HCT116 (cell line): Measurements from ENCODE around the gene MICA. TPM values are rescaled to one million over a fixed set of nuclear protein-coding genes. Genes with fewer than 3 reads are reported as not detected.
A peak's percentile ranks its signal among the peaks of the same experiment; 100 is the strongest.

ENCODE experiments used
- ATAC-seq: fragments of 200-7000 bp; cut with Tn5 transposase; 2 replicates; pipeline ENCODE4 v1.9.1; 2020; ENCODE audit warnings: mild to moderate bottlenecking, moderate library complexity
- BruUV-seq: library from RNA; stranded (reverse); fragments of 400-500 nt; replicated peaks from 2 replicates; lab custom pipeline; 2021; lab: Mats Ljungman, UMichigan
- CTCF ChIA-PET: fragments of 300-600 bp; sonication (Branson Sonifier 250); formaldehyde crosslinking; loops from one replicate; lab custom pipeline; 2021; ENCODE audit warnings: antibody characterized with exemption; lab: Charles Lee
- POLR2A ChIA-PET: fragments of 300-600, 350-600 bp; sonication (Branson Sonifier 250); formaldehyde crosslinking; loops from one replicate; lab custom pipeline; 2021; ENCODE audit warnings: antibody characterized with exemption; lab: Charles Lee
- RAD21 ChIA-PET, 2 experiments: fragments of 300-600 bp; sonication (Branson Sonifier 250); formaldehyde crosslinking; loops; one replicate each; lab custom pipeline; 2023; ENCODE audit warnings: low total read pairs in 2 of 2; ENCODE audit not compliant: uncharacterized antibody in 2 of 2, unreplicated experiment in 2 of 2, low non-redundant PET in 1 of 2; lab: Charles Lee
- DNase-seq: peaks from one replicate; pipeline ENCODE4 v3.0.0-alpha.2; 2010; ENCODE audit warnings: low read depth, low spot score
- H2AFZ ChIP-seq: fragments of 200-600 bp; shearing (Covaris generic), sonication (generic); 2 replicates; pipeline ENCODE4 v1.6.1; 2017; ENCODE audit warnings: low read depth, mixed run types, mixed read lengths, antibody characterized with exemption, low read length; ENCODE audit not compliant: poor library complexity, severe bottlenecking
- H3K27ac ChIP-seq: 2 replicates; pipeline ENCODE4 v1.5.1; 2012; ENCODE audit warnings: low read depth, low read length
- H3K27me3 ChIP-seq: fragments of 200-600 bp; sonication (generic); 2 replicates; pipeline ENCODE4 v1.6.1; 2016; ENCODE audit warnings: mixed run types, low read length, mixed read lengths; ENCODE audit not compliant: insufficient read depth
- H3K36me3 ChIP-seq, 2 experiments: fragments of 200-500 bp in 1 of 2; fragments of 200-600 bp in 1 of 2; sonication (Bioruptor generic) in 1 of 2; sonication (generic) in 1 of 2; 2 replicates each; pipeline versions ENCODE4 v1.5.1 to v1.6.1; 2014 to 2016; ENCODE audit warnings: low read length in 2 of 2, inconsistent platforms in 1 of 2, mixed read lengths in 1 of 2, mixed run types in 1 of 2; ENCODE audit not compliant: insufficient read depth in 2 of 2, control insufficient read depth in 1 of 2
- H3K4me1 ChIP-seq, 2 experiments: fragments of 200-600 bp in 1 of 2; sonication (generic) in 1 of 2; 2 replicates each; pipeline versions ENCODE4 v1.5.1 to v1.6.1; 2012 to 2017; ENCODE audit warnings: low read length in 2 of 2, inconsistent platforms in 1 of 2, mild to moderate bottlenecking in 1 of 2, mixed read lengths in 1 of 2, mixed run types in 1 of 2, moderate library complexity in 1 of 2; ENCODE audit not compliant: insufficient read depth in 2 of 2, control insufficient read depth in 1 of 2
- H3K4me2 ChIP-seq: fragments of 200-600 bp; sonication (generic); 2 replicates; pipeline ENCODE4 v1.6.1; 2017; ENCODE audit warnings: mixed run types, low read length, mixed read lengths
- H3K4me3 ChIP-seq, 2 experiments: fragments of 200-600 bp in 1 of 2; sonication (generic) in 1 of 2; replicated peaks in 1 of 2; 2 replicates each; pipeline ENCODE4 v1.5.1; 2011 to 2016; ENCODE audit warnings: low read length in 2 of 2, control low read depth in 1 of 2, low read depth in 1 of 2, mild to moderate bottlenecking in 1 of 2, mixed read lengths in 1 of 2, mixed run types in 1 of 2
- H3K79me2 ChIP-seq: fragments of 200-600 bp; sonication (generic); 2 replicates; pipeline ENCODE4 v1.6.1; 2017; ENCODE audit warnings: mild to moderate bottlenecking, mixed run types, low read length, moderate library complexity, mixed read lengths; ENCODE audit not compliant: insufficient read depth
- H3K9ac ChIP-seq: fragments of 200-600 bp; sonication (generic); 2 replicates; pipeline ENCODE4 v1.6.1; 2016; ENCODE audit warnings: low read length, mixed read lengths
- H3K9me2 ChIP-seq: fragments of 200-600 bp; sonication (generic), shearing (Covaris generic); 2 replicates; pipeline ENCODE4 v1.6.1; 2017; ENCODE audit warnings: mixed run types, mild to moderate bottlenecking, moderate library complexity; ENCODE audit not compliant: insufficient read depth
- H3K9me3 ChIP-seq, 2 experiments: fragments of 200-500 bp in 1 of 2; fragments of 200-600 bp in 1 of 2; sonication (Bioruptor generic) in 1 of 2; sonication (generic) in 1 of 2; 2 replicates each; pipeline ENCODE4 v1.6.1; 2014 to 2017; ENCODE audit warnings: low read length in 2 of 2, mixed read lengths in 2 of 2, inconsistent platforms in 1 of 2, low read depth in 1 of 2, mild to moderate bottlenecking in 1 of 2, mixed run types in 1 of 2, moderate library complexity in 1 of 2; ENCODE audit not compliant: control insufficient read depth in 1 of 2, insufficient read depth in 1 of 2
- H4K20me1 ChIP-seq: fragments of 200-600 bp; sonication (generic), shearing (Covaris generic); 2 replicates; pipeline ENCODE4 v1.6.1; 2017; ENCODE audit warnings: mixed run types, mild to moderate bottlenecking, moderate library complexity; ENCODE audit not compliant: insufficient read depth
- CBX3 ChIP-seq: IDR thresholded peaks from 2 replicates; pipeline ENCODE4 v1.6.1; 2012; ENCODE audit warnings: low read depth
- CEBPB ChIP-seq: IDR thresholded peaks from 2 replicates; pipeline ENCODE4 v1.6.1; 2012; ENCODE audit warnings: low read depth
- EZH2 ChIP-seq: fragments of 200-600 bp; sonication (generic); IDR thresholded peaks from 2 replicates; pipeline ENCODE4 v1.6.1; 2017; ENCODE audit warnings: antibody characterized with exemption, mixed run types
- EZH2phosphoT487 ChIP-seq: fragments of 200-600 bp; IDR thresholded peaks from 2 replicates; pipeline ENCODE4 v1.6.1; 2018; ENCODE audit warnings: antibody characterized with exemption, borderline replicate concordance
- FOSL1 ChIP-seq: IDR thresholded peaks from 2 replicates; pipeline ENCODE4 v1.6.1; 2012; ENCODE audit warnings: low read depth
- MAX ChIP-seq: IDR thresholded peaks from 2 replicates; pipeline ENCODE4 v1.6.1; 2012
- POLR2AphosphoS5 ChIP-seq: IDR thresholded peaks from 2 replicates; pipeline ENCODE4 v1.6.1; 2011; ENCODE audit warnings: mild to moderate bottlenecking, low read depth, low read length, moderate library complexity
- SIN3A ChIP-seq: IDR thresholded peaks from 2 replicates; pipeline ENCODE4 v1.6.1; 2012; ENCODE audit warnings: low read depth
- SRF ChIP-seq: IDR thresholded peaks from 2 replicates; pipeline ENCODE4 v1.6.1; 2012; ENCODE audit warnings: low read depth
- YY1 ChIP-seq: IDR thresholded peaks from 2 replicates; pipeline ENCODE4 v1.6.1; 2011; ENCODE audit warnings: low read length, low read depth, moderate library complexity, mild to moderate bottlenecking; ENCODE audit not compliant: insufficient replicate concordance; ENCODE audit errors: extremely low read depth
- ZBTB33 ChIP-seq: IDR thresholded peaks from 2 replicates; pipeline ENCODE4 v1.6.1; 2011; ENCODE audit warnings: mild to moderate bottlenecking, low read length, moderate library complexity; ENCODE audit not compliant: insufficient replicate concordance; ENCODE audit errors: extremely low read depth
- intact Hi-C: fragments of 100-400 bp; cut with micrococcal nuclease; formaldehyde crosslinking; loops from 2 replicates; pipeline ENCODE4 v1.10.0; 2022
- total RNA-seq: library from RNA; stranded (reverse); gene quantifications from one replicate; pipeline ENCODE4 v1.2.1, GENCODE V29; 2021; ENCODE audit not compliant: unreplicated experiment
- TF ChIP-seq, protein P1 (sequence below): IDR thresholded peaks from 2 replicates; pipeline ENCODE4 v1.6.1; 2012; ENCODE audit warnings: low read depth

MICA gene
- total RNA-seq, 1 experiment from 2014 or later = 24.1 TPM

DNA sequence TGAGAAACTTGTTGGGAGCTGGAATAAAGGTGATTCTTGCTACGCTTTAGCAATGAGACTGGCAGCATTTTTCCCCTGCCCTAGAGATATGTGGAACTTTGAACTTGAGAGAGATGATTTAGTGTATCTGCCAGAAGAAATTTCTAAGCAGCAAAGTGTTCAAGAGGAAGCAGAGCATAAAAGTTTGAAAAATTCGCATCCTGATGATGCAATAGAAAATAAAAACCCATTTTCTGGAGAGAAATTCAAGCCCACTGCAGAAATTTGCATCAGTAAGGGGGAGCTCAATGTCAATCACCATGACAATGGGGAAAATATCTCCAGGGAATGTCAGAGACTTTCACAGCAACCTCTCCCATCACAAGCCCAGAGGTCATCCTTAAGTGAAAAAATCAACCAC, 35.3 kb downstream of the MICA start:
- no peak for DNase-seq
- Histone ChIP-seq H3K9me3 (no peaks in the 10 kb centered on the region), H3K27me3 (no peaks in the 10 kb centered on the region), H3K4me3 (no peak overlapping the region), H2AFZ (no peak overlapping the region), H3K4me1 (peaks cover 2 to 10% of the 10 kb centered on the region in 2 experiments; a peak in 1 of 4 replicates), H4K20me1 (no peaks in the 10 kb centered on the region), H3K9ac (no peak overlapping the region), H3K4me2 (no peak overlapping the region), H3K9me2 (no peaks in the 10 kb centered on the region), H3K27ac (no peak overlapping the region), H3K79me2 (no peaks in the 10 kb centered on the region), H3K36me3 (no peaks in the 10 kb centered on the region)
- POLR2A ChIA-PET = no interaction called here
- CTCF ChIA-PET = no interaction called here
- intact Hi-C loops = no loop called here
- no peak for TF ChIP-seq SRF
- no peak for TF ChIP-seq EZH2
- TF ChIP-seq SIN3A = no peak
- no peak for TF ChIP-seq CEBPB
- no peak for TF ChIP-seq EZH2phosphoT487
- TF ChIP-seq CBX3 = no peak
- RAD21 ChIA-PET = no interaction called here
- no peak for ATAC-seq
- no TSS peak for BruUV-seq

DNA sequence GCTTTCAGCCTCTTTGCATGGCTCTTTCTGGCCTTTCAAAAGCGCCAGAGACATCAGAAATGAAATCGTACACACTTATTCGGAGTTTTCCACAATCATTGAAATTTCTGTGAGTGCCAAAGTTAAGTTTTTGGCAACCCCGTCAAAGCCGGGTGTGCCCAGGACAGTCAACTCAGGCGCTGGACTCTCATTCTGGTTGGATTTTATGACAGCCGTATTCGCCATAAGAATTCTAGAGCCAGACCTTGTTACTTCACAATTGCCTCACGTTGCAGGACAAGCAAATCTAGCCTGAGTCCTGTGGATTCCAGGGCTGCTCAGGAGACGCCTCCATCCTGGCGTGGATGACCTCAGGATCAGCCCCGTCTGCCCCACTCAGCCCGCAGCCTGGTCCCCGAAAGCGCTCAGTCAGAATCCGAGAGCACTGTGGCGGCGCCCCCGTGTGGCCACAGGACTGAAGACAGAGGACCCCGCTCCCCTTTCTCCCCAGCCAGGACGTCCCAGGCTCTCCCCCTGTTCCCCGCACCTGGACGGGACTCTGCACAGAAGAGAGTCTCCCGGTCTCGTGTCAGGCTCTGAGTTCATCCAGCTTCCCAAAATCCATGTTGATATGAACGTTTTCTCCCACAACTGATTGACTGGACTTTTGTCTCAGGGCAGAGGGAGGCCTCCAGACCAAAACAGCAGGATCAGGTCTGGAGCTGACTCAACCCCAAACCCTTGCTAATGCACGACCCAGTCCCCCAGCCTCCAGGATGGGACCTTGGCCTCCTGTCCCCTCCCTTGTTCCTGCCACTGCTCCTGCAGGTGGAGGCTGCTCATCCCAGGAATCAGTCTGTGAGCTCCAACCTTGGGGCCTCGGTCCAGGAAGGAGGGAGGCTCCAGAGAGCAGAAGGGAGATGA, 38.2 kb downstream of the MICA start:
- RAD21 ChIA-PET = interaction anchor here (1.1 to 1.6 kb wide), 4 partner anchors 40 to 44 kb away, joined by 3 to 12 read pairs (median 4); no protein-coding TSS in a partner anchor
- H3K9me2 ChIP-seq = no peaks in the 10 kb centered on the region
- no peak for DNase-seq
- H3K4me2 ChIP-seq = peak overlapping the region; percentile 50
- CTCF ChIA-PET = interaction anchor here (0.6 to 3.4 kb wide), 11 partner anchors 16 to 245 kb away, joined by 3 to 71 read pairs (median 5); no protein-coding TSS in a partner anchor
- H3K9me3 ChIP-seq = no peaks in the 10 kb centered on the region
- no peaks in the 10 kb centered on the region for H4K20me1 ChIP-seq
- ATAC-seq = peak; percentile 86
- no peak overlapping the region for H3K27ac ChIP-seq
- POLR2A ChIA-PET = interaction anchor here (0.7 to 1.8 kb wide), 5 partner anchors 21 to 100 kb away, joined by 4 to 11 read pairs (median 5); no protein-coding TSS in a partner anchor
- no peak overlapping the region for H3K9ac ChIP-seq
- H3K79me2 ChIP-seq = no peaks in the 10 kb centered on the region
- no TSS peak for BruUV-seq
- no peak overlapping the region for H3K4me3 ChIP-seq
- peaks cover 2 to 10% of the 10 kb centered on the region in 2 experiments; a peak in 1 of 4 replicates for H3K4me1 ChIP-seq
- H3K36me3 ChIP-seq = no peaks in the 10 kb centered on the region
- H2AFZ ChIP-seq = peak overlapping the region; percentile 81
- intact Hi-C loops = loop anchor here (1.0 kb wide), 1 partner anchor 42 kb away; no protein-coding TSS in a partner anchor
- H3K27me3 ChIP-seq = no peaks in the 10 kb centered on the region
- TF ChIP-seq YY1 (no peak), ZBTB33 (no peak), FOSL1 (no peak), MAX (no peak), POLR2AphosphoS5 (no peak), SRF (no peak), SIN3A (no peak)
- TF ChIP-seq, protein P1, sequence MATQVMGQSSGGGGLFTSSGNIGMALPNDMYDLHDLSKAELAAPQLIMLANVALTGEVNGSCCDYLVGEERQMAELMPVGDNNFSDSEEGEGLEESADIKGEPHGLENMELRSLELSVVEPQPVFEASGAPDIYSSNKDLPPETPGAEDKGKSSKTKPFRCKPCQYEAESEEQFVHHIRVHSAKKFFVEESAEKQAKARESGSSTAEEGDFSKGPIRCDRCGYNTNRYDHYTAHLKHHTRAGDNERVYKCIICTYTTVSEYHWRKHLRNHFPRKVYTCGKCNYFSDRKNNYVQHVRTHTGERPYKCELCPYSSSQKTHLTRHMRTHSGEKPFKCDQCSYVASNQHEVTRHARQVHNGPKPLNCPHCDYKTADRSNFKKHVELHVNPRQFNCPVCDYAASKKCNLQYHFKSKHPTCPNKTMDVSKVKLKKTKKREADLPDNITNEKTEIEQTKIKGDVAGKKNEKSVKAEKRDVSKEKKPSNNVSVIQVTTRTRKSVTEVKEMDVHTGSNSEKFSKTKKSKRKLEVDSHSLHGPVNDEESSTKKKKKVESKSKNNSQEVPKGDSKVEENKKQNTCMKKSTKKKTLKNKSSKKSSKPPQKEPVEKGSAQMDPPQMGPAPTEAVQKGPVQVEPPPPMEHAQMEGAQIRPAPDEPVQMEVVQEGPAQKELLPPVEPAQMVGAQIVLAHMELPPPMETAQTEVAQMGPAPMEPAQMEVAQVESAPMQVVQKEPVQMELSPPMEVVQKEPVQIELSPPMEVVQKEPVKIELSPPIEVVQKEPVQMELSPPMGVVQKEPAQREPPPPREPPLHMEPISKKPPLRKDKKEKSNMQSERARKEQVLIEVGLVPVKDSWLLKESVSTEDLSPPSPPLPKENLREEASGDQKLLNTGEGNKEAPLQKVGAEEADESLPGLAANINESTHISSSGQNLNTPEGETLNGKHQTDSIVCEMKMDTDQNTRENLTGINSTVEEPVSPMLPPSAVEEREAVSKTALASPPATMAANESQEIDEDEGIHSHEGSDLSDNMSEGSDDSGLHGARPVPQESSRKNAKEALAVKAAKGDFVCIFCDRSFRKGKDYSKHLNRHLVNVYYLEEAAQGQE = no peak
